Purkinje cell (primary cell): ENCODE measurements around the gene NR4A3. TPM values are rescaled to one million over a fixed set of nuclear protein-coding genes. Genes with fewer than 3 reads are reported as not detected.

Experiments
- polyA plus RNA-seq: library from polyadenylated mRNA; unstranded; fragments of >200 nt; fragmentation: Nextera tagmentation; gene quantifications from 2 replicates; pipeline ENCODE4 v1.2.1, GENCODE V29; 2014

NR4A3 gene
- polyA plus RNA-seq = 0.76 and 3.0 TPM in 2 replicates

GRCh38 chr9:99821396-99822108, at the start of gene NR4A3:
Gene NR4A3 (plus strand): TSS chr9:99821885. CDS start chr9:99828043, 6,158 bp downstream.

DNA sequence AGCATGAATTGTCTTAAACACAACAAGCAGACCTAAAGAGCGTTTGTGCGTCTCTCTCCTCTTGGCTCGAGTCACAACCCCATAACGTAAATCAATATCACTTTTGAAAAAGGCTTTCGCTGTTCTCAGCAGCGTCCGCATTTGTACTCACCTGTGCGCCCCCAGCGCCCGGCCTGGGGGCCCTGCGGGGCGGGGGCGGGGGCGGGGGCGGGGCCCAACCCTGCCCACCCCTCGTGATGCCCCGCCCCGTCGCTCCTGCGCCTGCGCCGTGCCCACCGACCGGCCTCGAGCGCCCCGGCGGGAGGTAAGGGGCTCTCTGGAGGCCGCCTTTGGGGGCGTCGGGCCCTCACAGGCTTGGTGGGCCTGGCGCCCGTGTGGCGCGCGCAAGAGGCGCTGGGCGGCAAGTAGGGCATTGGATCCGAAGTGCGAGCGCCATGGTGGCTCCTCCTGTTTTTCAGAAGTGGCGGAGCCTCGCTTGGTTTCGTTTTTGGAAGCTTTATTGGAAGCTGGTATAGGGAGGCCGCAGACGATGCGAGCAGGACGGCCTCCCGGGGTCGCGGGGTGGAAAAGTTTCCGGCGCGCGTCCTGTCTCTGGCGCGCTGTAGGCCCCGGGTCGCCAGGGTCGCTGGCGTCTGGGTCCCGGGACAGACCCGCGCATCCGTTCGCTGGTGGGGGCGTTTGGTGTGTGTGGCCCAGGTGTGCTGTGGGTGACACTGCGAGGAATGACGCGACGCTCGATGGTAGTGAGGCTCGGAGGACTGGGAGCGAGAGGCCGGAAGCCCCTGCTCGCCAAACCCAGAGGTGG, 84.9 kb downstream of the NR4A3 start, which contains the start of gene STX17:
TSS of gene STX17 (plus strand) at position 252 of the 805 bp plus-strand sequence. CDS start 8,586 bp downstream, outside the sequence.

Other genes with a start within 250 kb of the NR4A3 start
- 15.1 and 21.4 TPM in 2 replicates for gene STX17, start 84.8 kb downstream of the NR4A3 start, polyA plus RNA-seq